Measurements from ENCODE around the gene EPHA1.
A peak's percentile ranks its signal among the peaks of the same experiment; 100 is the strongest.

EPHA1 gene

DNA sequence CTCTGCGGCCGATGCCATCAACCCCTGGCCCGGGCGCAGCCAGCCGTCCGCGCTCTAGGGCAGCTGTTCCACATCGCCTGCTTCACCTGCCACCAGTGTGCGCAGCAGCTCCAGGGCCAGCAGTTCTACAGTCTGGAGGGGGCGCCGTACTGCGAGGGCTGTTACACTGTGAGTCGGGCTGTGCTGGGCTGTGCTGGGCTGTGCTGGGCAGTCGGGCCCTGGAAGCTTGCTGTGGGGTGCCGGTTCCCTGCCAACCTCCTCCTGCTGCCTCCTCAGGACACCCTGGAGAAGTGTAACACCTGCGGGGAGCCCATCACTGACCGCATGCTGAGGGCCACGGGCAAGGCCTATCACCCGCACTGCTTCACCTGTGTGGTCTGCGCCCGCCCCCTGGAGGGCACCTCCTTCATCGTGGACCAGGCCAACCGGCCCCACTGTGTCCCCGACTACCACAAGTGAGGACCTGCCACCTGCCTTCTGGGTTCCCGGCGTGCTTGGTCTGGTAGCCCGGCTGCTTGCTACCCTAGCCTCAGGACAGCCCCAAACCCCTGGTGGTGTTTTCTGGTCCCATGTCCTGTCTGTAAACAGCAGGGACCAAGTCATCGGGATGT, 20.1 kb downstream of the EPHA1 start:
- DNase-seq (ENCODE audit: low read depth): no peak

DNA sequence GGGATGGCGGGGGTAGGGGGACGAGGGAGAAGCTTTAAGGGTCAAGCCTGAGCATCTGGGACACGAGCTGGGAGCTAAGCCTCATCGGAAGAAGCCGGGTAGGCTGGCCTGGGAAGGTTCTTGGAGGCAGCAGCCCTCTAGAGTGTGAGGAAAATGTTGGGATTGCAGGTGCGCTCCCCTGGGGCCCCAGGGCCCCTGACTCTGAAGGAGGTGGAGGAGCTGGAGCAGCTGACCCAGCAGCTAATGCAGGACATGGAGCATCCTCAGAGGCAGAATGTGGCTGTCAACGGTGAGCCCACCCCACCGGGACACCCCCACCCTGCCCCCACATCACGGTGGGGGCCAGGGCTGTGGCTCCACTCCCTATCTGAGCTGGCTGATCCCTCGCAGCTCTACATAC, 20.6 kb downstream of the EPHA1 start:
- no peak for DNase-seq (ENCODE audit: low read depth)

DNA sequence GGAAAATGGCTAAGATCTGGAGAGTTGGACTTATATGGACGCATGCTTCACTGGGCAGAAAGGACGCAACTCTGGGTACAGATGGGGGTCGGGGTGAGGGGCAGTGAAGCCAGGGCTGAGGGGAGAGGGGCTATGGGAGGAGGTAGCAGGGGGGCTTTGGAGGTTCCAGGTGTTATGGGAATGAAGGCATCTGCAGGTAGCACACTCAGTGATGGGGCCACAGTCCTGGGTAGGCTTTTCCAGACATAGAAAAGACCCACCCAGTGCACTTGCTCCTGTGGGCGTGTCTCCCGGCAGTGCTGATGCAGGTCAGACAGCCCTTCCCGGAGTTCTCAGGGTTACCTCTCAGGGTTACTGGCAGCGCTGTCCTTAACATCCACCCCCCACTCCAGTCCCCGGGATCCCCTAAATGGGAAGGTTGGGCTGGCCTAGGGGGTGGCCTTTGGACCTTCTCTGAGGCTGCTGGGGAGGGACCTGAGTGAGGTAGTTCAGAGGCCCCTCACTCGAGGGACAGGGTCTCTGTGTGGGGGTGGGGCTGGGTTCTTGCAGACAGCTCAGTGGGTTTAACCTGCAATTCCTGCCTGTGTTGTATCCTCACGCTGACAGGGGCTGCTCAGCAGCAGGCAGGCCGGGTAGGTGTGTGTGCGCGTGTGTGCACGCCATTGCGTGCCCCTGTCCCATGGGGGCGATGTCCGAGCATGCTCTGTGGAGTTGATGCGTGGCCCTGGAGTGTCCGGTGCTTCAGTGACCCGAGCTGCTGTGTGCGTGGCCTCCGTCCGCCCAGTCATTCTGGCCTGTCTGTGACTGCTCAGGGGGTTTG, 21.3 kb downstream of the EPHA1 start:
- no peak for DNase-seq (ENCODE audit: low read depth)

DNA sequence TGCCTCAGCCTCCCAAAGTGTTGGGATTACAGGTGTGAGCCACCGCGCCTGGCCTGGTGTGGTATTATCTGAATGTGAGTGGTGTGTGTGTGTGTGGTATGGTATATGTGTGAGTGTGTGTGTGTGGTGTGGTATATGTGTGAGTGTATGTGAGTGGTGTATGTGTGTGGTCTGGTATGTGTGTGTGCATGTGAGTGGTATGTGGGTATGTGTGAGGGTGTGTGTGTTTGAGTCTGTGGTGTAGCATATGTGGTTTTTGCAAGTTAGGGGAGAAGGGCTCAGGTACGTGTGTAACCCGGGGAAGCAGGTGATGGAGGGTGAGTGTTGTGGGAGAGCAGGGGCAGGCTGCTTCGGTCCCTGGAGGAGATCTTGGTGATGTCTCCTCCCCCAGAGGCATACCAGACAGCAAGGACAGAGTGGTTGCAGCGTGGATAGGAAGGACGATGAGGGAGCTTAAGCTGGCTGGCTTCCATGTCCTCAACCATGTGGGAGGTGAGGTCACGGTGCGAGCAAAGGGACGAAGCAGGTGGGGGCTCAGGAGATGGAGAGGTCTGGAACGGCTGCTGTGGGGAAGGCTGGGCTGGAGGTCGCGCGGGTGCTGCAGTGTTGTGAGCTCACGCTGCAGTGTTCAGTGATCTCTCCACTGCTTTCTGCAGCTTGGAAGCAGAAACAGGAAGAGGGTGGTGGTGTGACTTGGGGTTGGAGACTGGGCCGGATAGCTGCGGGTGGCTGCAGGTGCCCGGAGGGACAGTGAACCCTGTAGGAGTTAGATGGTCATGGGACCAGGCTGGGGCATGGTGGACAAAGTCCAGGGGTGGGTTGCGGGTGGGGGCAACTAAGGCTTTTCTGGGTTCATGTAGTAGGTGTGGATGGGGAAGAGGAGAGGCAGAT, 22.5 kb downstream of the EPHA1 start:
- peak; percentile 18 for DNase-seq (ENCODE audit: low read depth)

DNA sequence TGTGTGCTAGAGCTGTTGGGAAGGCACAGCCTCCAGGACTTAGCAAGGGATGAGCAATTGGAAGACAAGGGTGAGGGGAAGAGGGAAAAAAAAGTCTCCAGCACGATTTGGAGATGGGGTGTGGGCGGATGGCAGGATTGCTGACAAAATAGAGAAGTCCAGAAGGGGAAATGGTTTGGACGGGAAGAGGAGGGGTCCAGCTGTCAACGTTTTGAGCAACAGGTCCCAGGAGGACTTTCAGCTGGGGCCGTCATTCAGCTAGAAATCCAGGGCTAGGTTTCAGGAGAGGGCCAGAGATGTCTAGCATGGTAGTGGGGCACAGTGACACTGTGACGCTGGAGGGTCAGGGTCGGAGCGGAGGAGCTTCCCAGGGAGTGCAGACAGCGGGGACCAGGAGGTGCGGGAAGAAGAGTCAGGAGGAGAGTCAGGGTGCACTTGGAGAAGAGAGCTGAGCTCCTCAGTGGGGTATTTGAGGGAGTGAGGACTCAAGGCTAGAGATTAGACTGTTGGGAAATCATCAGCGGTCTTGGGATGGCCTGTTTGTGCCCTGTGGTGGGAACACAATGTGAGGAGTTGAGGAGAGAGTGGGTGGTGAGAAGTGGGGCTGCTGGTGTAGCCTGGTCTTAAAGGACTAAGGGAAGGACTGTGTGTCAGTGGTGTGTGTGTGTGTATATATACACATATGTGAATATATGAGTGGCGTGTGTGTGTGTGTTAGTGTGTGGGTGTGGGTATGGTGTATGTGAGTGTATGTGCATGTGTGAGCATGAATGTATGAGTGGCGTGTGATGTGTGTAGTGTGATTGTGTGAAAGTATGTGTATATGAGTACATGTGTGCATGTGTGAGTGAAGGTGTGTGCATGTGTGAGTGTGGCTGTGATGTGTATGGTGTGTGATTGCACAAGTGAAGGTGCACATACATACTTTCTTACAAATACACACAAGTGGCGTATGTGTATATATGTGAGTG, 23.7 kb downstream of the EPHA1 start:
- DNase-seq (ENCODE audit: low read depth): no peak

DNA sequence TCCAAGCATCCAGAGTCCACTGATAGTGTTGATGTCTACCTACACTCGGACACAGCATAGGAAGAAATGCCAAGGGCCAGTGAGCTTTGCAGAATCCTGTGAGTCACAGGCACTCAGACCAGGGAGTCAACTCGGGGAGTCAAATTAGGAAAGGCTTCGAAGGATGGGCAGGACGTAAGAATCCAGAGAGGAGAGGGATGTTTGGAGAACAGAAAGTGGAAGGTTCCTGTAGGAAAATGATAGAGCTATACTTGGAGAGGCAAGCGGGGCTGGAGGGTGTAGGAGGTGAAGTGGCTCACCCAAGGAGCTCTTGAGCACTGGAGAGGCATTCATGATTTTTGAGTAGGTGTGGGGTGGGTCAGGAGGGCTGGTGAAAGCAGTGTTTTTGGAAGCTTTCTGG, 24.5 kb downstream of the EPHA1 start:
- DNase-seq (ENCODE audit: low read depth): no peak

DNA sequence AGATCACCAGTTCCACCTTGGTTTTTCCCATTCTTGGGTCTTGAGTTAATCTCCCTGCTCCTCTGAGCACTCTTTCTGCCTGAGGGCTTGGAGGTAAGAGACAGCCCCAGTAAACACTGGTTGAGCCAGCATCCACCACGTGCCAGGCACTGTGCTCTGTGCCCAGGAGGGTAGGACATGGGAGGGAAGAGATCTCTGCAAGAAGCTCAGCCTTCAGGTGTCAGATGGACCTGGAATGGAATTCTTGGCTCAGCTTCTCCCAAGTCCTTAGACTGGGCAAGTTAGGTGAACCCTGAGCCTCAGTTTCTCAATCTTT, 25.1 kb downstream of the EPHA1 start:
- no peak for DNase-seq (ENCODE audit: low read depth)

DNA sequence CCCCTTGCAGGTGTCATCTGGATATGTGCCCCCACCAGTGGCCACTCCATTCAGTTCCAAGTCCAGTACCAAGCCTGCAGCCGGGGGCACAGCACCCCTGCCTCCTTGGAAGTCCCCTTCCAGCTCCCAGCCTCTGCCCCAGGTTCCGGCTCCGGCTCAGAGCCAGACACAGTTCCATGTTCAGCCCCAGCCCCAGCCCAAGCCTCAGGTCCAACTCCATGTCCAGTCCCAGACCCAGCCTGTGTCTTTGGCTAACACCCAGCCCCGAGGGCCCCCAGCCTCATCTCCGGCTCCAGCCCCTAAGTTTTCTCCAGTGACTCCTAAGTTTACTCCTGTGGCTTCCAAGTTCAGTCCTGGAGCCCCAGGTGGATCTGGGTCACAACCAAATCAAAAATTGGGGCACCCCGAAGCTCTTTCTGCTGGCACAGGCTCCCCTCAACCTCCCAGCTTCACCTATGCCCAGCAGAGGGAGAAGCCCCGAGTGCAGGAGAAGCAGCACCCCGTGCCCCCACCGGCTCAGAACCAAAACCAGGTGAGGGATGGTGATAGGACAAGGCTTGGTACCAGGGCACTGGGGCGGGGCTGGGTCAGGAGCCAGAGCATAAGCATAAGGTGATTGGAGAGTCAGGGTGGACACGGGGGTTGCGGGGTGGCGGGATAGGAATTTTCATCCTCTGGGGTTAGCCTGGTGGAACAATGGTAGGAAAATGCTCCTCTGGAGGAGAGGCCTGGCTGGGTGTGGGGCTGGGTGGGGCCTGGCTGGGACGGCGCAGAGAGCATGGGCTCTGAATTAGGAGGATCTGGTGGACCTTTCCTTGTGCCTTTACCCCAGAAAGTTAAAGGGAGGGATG, 25.6 kb downstream of the EPHA1 start:
- DNase-seq (ENCODE audit: low read depth): no peak

DNA sequence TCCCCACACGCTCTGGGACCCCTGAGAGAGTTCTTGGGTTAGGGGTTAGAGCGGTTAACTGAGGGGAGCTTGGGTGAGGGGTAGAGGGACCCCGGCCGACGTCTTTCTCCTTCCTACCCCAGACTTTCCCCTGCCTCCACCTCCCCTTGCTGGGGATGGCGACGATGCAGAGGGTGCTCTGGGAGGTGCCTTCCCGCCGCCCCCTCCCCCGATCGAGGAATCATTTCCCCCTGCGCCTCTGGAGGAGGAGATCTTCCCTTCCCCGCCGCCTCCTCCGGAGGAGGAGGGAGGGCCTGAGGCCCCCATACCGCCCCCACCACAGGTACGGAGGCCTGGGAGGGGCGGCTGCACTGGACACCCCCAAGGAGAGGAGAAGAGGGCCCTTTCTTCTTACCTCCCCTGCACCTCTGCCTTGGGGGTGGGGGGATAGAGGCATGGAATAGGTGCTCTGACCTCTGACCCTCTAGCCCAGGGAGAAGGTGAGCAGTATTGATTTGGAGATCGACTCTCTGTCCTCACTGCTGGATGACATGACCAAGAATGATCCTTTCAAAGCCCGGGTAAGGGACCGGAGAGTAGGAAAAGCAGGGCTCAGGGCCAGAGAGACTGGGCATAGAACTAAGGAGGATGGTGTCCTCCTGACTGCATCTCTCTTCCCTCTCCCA, 26.4 kb downstream of the EPHA1 start:
- no peak for DNase-seq (ENCODE audit: low read depth)

DNA sequence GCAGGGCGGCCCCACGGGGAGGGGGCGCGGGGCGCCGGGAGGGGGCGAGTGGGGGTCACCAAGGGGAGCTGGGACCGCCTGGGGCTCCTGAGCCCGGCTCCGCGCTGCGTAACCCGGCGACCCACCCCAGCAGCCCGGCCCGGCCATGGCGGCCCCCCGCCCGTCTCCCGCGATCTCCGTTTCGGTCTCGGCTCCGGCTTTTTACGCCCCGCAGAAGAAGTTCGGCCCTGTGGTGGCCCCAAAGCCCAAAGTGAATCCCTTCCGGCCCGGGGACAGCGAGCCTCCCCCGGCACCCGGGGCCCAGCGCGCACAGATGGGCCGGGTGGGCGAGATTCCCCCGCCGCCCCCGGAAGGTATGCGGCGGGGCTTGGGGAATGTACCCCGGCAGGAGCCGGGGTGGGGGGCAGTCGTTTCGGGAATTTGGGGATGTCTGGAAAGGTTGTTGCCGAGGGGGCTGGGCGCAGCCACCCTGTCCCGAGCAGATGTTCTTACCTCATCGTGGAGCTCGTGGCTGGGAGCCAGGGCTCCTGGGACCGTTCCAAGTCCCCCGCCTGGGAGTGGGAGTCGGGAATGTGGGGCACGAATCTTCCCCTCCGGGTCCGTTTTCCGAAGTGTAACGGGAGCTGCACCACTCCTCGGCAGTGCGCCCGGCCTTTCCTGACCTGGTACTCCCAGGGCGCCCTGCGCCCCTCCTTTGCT, 27.1 kb downstream of the EPHA1 start:
- DNase-seq (ENCODE audit: low read depth): no peak

DNA sequence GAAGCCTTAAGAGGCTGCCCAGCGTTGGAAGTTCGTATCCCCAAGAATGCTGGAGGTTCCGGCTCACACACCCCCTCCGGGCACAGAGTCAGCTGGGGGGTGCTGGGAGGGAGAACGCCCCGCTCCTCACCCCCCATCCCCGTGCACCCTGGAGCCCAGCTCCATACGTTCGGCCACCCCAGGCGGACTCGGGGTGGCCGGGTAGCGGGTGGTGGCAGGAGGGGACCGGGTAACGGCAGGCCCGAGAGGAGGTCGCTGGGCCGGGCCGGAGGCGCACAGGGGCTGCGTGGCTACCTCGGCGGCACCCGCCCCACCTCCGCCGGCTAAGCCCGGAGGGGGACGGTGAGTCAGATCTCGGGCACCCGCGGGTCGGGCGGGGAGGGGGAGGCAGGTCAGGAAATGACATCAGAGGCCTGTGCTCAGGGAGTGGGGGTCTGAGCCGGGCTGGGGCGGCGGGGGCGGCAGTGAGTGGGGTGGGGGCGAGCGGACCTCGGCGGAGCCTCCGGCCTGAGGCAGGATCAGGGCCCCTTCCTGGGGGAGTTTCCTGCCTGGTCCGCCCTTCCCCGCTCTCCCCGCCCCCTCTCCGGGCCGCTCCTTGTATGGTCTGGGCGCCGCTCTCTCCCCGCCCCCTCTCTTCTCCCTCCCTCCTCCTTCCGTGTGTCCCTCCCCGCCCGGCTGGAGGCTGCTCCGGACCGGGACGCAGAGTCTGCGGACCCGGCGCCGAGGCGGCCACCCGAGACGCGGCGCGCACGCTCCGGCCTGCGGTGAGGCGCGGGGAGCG, 27.8 kb downstream of the EPHA1 start, which contains the start of gene ZYX:
Gene ZYX, plus strand, starts transcription at position 700 of the 781 bp plus-strand sequence. CDS start 227 bp downstream, outside the sequence.
- DNase-seq (ENCODE audit: low read depth): peak; percentile 83

DNA sequence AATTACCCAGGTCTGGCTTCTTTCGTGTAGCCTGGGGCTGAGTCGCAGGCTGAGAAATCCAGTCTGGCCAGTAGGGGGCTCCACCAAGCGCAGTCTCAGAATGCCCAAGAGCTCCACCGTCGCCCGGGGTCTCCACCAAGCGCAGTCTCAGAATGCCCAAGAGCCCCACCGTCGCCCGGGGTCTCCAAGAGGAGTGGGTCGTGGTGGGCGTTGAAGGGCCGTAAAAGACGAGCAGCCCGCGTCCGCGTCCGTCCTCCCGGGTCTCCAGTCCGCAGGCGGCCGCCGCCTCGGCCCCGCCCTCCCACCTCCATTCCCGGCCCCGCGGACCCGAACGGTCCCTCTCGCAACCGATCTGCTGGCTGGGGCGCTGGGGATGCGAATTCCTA, 28.4 kb downstream of the EPHA1 start:
- peak; percentile 76 for DNase-seq (ENCODE audit: low read depth)

DNA sequence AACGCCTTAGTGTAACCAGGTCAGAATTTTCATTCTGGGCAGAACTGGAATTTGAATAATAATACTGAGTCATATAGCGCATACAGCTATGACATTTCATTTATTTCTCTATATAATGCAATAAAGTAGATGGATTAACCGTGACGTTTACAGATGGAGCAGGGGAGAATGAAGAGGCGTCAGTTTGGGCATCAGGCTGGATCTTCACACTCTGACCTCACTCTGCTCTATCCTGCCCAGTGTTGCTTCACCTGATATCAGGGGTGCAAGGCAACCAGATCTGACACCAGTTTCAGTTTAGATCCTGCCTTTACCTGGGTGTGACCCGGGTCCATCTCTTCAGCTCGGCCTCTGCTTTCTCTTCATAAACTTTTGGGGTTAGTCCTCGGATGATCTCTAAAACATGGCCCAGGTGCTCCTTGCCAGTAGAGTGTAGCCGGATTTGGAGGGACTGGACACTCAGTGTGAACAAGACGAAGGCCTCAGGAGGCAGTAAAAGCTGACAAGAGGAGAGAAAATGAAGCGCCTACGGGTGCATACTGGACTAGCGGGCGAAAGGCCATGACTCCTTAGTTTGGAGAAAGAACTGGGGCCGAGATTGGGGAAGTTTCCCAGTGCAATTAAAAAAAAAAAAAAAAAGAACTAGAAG, 28.9 kb downstream of the EPHA1 start:
- DNase-seq (ENCODE audit: low read depth): no peak

DNA sequence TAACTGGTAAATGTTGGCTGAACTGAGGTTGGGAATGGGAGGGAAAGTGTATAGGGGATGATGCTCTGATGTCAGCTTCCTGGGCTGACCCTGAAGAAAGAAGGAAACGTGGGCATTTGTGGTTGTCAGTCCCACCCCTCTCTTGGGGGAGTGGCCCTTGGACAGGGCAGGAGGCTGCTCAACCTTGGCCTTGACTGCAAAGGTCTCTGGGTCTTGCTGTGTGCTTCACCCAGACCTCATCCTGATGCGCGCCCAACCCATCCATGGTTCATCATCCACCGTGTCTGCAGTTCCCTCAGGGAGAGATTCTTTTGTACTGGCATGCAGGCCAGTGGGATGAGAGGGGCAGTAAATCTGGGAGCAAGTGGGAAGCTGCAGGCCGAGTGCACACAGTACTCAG, 32.3 kb downstream of the EPHA1 start:
- DNase-seq (ENCODE audit: low read depth): no peak

DNA sequence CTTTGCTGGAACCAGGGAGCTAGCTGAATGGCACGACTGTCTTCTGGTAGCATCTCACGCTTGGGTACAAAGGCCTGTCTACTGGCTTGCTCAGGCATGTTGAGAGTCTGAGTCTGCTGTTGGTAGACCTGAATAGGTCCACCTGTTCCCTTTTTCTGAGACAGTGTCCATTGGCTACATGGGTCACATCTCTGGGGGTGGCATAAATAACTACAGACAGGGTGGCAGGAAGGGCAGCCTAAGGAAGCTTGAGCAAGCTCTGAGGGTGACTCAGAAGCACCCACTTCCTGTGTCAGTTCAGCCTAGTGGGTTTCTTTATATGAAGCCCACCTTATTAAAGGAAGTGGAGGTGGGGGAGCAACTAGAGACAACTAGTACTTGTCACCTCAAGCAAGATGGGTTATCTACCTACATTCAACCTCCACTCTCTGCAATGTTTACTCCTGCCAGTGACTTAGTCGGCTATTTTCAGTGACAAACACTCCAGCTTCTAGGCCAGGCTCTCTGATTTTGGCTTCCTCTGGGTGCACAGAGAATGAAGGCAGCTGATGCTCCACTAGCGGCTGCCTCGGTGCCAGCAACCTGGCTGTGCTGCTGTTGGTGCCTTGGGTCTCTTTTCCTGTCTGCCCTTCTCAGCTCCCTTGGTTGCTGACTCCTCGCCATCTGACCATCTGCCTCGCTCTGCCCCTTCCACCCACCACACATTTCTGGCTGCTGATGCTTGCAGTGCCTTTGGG, 33.2 kb downstream of the EPHA1 start:
- peak; percentile 25 for DNase-seq (ENCODE audit: low read depth)

DNA sequence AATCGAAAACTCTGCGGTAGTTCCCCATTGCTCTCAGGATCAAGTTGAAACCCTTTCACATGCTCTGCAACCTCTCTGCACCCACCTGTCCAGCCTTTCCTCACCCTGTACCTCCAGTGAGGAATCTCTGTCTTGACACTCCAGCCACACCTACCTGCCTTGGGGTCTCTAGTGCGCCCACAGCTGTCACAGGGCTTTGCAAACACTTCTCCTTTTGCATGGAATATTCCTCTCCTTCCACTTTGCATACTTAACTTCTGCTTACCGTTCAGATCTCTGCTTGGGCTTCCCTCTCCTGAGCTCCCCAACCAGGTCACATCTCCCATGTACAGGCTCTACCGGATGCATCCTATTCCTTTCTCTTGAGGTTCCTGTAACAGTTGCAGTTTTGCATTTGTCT, 34.1 kb downstream of the EPHA1 start:
- no peak for DNase-seq (ENCODE audit: low read depth)

DNA sequence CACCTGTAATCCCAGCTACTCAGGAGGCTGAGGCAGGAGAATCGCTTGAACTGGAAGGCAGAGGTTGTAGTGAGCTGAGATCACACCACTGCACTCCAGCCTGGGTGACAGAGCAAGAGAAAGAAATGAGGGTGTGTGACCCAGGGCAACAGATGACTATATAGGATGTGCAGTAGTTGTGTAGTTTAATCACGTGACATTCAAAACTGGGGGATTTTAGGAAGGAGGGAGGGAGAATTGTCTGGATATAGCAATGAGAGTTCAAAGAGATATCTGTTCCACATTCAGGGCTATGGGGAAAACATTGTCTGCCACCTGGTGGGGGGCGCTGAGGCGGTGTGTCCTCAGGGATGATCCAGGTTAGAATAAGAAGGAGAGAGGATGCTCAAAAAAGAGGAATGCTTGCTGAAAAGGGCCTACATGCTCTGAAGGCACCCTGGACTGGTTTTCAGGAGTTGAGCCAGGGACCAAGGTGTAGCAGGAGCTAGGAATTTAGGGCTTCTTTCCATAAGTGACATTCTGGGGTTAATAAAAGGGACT, 35.3 kb downstream of the EPHA1 start:
- DNase-seq (ENCODE audit: low read depth): no peak
